ENCODE results near the gene EXD1. TPM values are rescaled to one million over a fixed set of nuclear protein-coding genes. Genes with fewer than 3 reads are reported as not detected.
A peak's percentile ranks its signal among the peaks of the same experiment; 100 is the strongest.
"Not testable (repeated sequence)": the region's sequence is repeated elsewhere in the genome, so short reads cannot be mapped to it uniquely, and the experiment has no call there.

The EXD1 gene, protein sequence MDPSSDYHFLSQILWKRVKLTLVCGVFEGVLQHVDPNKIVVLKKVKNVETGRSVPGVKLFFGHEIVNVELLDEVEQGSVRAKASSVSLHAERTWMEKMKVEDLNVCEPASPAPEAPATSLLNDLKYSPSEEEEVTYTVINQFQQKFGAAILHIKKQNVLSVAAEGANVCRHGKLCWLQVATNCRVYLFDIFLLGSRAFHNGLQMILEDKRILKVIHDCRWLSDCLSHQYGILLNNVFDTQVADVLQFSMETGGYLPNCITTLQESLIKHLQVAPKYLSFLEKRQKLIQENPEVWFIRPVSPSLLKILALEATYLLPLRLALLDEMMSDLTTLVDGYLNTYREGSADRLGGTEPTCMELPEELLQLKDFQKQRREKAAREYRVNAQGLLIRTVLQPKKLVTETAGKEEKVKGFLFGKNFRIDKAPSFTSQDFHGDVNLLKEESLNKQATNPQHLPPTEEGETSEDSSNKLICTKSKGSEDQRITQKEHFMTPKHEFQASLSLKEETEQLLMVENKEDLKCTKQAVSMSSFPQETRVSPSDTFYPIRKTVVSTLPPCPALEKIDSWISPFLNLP
- under 1 TPM in 1 of 4 donors, not detected in 3; 0.10 TPM for polyA plus RNA-seq (ENCODE audit: insufficient read length in 4 of 4)

DNA sequence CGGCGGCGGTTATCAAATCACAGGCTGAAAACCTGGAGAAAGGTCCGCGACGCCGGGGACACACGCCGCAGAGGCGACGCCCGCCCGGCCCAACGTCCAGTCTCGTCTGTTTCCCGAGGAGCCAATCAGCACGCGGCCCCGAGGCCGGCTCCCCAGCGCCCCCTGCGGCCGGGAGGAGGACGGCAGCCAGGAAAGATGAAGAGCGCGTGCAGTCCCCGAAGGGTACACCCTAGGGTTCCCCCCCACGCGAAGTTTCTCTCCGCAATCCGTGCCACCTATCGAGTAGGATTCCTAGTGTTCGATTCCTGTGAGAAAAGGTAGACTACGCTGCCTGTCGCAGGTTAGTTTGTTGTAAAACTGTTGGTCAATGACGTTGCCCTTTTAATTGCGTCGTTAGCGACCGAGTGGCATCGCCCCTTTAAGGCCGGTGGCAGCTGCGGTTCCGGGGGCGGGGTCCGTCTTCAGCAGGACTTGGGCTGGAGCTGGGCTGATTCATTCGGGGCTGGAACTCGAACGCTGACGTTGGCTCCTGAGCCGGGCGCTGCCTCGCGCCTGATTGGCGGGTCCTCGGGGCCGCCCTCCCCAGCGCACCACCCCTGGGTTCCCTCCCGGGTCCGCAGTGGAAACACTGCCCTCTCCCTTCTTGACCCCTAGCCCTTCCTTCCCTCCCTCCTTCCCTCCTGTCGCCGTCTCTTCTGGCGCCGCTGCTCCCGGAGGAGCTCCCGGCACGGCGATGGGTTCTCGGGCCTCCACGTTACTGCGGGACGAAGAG lies at the start of gene EXD1, which contains the start of gene CHP1:
Gene EXD1 (minus strand): TSS at position 108 of the 772 bp plus-strand sequence. CDS start 4,182 bp downstream, outside the sequence.
Gene CHP1 (plus strand): TSS at position 619 of the 772 bp plus-strand sequence. CDS start 115 bp downstream, at position 734.
- peak; percentile 90 to 95 (median 91) for DNase-seq (ENCODE audit: low read depth in 4 of 4, low spot score in 3 of 4)

DNA sequence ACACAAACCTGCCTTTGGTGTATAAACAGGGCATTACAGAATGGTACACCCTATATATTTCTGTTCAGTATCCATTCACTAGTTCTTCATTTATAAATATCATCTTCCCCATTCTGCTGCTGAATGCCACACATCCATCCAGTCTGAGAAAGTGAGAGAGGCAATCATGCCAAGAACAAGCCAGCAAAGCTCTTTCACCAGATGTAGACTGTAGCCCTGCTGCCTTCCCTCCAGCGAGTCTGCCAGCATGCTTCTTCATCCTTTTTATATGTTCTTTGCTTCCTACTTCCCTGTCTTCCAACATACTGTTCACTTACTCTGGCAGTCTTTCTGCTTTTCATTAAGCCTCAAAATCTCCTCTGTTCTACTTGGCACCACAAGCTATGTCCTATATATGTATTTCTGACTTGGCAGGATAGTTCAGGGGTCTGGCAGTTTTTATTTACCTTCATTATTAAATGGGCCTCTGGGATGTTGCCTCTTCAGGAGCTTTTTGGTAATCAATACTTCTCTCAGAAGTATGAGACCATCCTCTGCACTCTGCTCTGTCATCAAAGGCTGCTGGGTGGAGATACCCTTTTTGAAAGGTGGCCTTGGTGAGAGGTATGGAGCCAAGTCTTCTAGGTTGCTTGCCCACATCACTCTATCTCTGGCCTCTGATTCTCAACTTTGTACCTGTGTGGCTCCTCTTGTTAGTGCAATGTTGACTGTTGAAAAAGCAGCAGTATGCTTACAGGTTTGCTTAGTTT lies 49.2 kb upstream of the EXD1 start:
- DNase-seq (ENCODE audit: low read depth in 4 of 4, low spot score in 3 of 4): no peak

DNA sequence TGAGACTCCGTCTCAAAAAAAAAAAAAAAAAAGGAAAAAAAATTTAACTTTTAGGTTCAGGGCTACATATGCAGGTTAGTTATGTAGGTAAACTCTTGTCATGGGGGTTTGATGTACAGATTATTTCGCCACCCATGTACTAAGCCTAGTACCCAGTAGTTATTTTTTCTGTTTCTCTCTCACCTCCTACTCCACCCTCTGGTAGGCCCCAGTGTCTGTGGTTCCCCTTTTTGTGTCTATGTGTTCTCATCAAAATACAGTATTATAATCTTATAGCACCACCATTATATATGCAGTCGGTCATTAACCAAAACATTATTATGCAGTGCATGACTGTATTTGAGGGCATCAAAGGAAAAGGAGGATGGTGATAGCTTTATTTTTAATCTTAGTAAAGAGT lies 47.8 kb upstream of the EXD1 start:
- no peak for DNase-seq (ENCODE audit: low read depth in 4 of 4, low spot score in 3 of 4)

DNA sequence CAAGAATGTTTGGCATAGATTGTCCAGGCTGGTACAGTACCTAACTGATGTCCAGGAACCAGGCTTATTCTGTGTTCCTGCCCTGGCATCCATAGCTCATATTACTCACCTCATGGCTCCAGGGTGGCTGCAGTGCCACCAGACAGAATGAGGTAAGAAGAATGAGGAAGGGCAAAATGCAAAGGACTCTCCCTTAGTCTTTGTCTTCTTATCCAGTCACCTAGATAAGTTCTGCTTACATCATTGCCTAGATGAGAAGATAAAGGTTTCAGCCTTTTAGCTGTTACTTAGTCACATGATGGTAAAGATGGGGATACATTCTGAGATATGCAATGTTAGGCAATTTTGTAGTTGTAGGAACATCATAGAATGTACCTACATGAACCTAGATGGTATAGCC lies 46.3 kb upstream of the EXD1 start:
- no peak for DNase-seq (ENCODE audit: low read depth in 4 of 4, low spot score in 3 of 4)

DNA sequence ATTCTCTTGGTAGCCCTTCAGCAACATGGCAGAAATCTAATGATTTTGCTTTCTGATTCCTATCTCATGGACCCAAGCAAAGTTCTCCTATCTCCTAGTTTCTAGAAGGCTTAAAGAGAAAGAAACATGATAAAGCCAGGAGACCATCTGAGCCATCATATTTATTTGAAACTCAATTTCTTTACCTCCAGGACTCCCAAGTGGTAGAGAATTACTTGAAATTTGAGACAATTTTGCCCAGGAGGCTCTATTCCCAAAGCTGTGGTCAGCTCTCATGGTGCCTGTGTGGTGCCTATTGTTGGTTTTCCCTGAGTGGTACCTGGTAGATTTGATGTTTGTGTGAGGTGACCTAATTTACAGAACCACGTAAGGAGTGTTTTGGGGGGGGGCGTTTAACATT lies 39.3 kb upstream of the EXD1 start:
- DNase-seq (ENCODE audit: low read depth in 4 of 4, low spot score in 3 of 4): no peak

DNA sequence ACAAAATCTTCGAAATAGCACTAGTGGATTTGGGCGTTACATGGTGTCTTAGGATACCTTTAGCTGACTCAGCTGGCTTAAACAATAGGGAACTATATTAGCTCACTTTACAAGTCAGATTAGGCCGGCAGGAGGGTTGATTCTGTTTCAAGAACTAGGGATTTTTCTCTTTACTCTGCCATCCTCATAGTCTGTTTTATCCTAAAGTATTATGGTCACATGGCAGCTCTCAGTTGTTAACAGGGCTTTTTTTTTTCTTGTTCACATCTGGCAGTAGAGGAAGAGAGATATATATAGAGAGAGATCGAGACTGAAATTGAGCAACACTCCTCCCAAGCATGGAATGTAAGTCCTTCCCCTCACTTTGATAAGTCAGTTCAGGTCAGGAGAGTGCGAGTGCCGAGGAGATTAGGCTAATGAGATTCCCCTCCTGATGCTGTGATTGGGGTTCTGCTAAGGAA lies 33.4 kb upstream of the EXD1 start:
- DNase-seq (ENCODE audit: low read depth in 4 of 4, low spot score in 3 of 4): no peak

DNA sequence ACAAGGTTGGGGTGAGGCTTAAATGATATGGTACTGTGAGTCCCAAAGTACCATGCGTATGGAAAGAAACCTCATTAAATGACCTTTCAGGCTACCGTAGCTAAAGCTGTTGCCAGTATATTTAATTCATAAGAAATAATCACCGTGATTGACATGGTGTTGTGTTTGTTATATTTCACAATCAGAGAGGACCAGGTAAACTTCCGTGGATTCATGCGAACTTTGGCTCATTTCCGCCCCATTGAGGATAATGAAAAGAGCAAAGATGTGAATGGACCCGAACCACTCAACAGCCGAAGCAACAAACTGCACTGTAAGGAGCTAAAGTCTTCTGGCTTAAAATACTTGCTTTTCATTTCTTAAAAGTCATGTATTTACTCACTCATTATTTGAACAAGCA lies 32.0 kb upstream of the EXD1 start:
- no peak for DNase-seq (ENCODE audit: low read depth in 4 of 4, low spot score in 3 of 4)

DNA sequence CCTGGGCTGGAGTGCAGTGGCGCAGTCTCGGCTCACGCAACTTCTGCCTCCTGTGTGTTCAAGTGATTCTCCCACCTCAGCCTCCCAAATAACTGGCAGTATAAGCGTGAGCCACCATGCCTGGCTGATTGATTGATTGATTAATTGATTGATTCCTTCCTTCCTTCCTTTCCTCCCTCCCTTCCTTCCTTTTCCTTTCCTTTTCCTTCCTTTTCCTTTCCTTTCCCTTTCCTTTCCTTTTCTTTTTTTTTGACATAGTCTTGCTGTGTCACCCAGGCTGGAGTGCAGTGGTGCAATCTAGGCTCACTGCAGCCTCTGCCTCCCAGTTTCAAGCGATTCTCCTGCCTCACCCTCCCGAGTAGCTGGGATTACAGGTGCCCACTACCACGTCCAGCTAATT lies 30.4 kb upstream of the EXD1 start:
- DNase-seq (ENCODE audit: low read depth in 4 of 4, low spot score in 3 of 4): not testable (repeated sequence)

DNA sequence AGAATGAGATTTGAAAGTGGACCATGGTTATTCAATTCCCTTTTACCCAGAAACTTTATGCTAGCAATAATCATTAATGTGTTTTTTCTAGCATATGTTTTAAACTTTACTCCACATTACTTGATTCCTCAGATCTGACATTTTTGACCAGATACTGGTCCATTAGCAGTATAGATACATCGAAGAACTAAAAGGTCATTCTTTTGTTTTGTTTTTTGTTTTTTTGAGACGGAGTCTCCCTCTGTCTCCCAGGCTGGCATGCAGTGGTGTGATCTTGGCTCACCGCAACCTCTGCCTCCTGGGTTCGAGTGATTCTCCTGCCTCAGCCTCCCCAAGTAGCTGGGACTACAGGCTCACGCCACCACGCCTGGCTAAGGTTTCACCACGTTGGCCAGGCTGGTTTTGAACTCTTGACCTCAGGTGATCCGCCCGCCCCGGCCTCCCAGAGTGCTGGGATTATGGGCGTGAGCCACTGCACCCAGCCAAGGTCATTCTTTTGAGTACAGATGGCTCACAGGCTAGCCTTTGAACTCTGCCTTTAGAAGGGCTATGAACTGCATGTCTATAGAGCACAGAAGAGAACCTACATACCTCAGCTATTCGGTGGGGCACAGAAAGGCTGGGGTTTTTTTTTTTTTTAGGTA lies 29.1 kb upstream of the EXD1 start:
- no peak for DNase-seq (ENCODE audit: low read depth in 4 of 4, low spot score in 3 of 4)

DNA sequence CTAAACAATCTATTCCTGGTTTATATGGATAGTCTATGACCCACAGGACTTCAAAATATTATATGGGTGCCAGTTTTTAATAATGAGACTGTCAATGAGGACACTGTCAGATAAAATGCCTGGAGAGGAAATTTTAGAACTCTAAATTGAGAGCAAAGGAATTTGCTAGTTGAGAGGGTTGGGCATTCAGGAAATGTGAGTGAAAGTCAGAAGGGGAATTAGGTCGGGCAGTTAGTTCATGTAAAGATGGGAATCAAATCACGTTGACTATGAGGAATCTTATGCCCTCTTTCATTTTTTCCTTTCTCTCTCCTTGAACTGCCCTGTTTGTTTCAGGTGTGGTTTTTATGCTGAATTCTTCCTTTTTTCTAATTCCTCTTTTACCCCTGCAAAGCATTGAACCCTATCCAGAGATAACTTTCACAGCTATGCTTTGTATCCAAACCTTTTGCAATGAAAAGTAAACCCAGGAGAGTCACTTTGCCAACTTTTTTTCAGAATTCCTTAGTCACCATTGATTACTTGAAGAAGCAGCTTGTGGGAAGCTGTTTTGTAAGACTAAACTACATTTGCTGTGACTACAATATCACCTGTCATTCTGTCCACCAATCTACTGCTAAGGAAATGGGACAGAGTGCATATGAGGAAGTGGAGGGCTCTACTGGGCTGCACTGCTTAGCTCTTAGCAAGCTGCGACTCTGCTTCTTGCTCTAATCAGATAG lies 28.4 kb upstream of the EXD1 start:
- DNase-seq (ENCODE audit: low read depth in 4 of 4, low spot score in 3 of 4): no peak

DNA sequence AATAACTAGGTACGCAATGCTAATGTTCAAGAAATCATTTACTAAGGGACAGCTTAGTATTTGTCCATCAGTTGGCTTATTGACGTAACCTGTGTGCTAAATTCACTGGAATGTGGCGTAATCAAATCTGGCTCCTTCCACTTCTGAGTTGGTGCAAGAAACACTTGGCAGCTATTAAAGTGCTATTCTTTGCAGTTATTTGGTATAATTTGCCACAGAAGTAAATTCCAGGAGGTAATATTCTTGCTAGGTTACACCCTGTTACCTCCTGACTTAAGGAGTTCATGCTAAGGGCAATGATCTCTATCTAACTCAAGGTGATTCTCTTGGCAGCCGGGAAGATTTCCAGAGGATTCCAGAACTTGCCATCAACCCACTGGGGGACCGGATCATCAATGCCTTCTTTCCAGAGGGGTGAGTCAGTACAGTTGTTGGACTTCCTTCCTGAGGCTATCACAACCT lies 26.1 kb upstream of the EXD1 start:
- DNase-seq (ENCODE audit: low read depth in 4 of 4, low spot score in 3 of 4): no peak

DNA sequence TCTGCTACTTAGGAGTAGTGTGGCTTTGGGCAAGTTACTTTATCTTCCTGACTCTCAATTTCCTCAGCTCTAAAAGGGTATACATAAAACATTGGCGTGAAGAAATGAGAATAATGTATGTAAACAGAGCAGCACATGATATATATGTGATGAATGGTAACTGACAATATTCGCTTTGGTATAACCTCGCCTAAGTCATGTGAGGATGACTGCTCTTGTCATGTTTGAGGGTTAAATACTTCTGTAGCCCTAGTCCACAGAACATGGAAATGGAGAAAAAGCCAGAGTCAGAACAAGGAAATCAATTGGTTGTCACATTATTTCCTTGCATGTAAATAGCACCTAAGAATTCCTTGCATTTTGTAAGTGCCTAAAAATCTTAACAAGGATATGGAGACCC lies 25.5 kb upstream of the EXD1 start:
- no peak for DNase-seq (ENCODE audit: low read depth in 4 of 4, low spot score in 3 of 4)

DNA sequence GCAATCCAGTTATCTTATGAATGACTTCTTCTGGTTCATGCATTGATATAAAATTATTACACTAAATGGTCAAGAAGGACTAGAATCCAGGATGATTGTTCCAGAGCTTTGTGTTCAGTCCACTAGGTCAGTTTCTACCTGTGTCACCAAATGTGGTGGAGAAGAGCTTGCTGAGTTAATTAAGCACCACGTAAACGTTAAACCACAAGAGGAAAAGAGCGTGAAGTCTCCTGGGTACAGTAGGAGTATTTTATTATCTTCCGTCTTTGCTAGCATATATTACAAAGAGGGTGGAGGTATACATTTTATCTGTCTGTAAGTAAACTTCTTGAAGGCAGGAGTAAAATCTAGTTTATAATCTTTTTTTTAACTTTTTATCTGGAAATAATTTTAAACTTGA lies 24.0 kb upstream of the EXD1 start:
- no peak for DNase-seq (ENCODE audit: low read depth in 4 of 4, low spot score in 3 of 4)

DNA sequence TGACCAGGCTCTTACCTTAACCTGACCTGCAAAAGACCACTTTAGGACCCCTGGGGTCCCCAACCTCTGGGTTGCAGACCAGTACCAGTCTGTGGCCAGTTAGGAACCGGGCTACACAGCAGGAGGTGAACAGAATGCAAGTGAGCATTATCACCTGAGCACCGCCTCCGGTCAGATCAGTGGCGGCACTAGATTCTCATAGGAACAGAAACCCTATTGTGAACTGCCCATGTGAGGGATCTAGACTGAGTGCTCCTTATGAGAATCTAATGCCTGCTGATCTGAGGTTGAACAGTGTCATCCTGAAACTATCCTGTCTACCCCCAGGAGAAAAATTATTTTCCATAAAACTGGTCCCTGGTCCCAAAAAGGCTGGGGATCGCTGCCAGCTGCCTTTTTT lies 20.9 kb upstream of the EXD1 start:
- no peak for DNase-seq (ENCODE audit: low read depth in 4 of 4, low spot score in 3 of 4)

DNA sequence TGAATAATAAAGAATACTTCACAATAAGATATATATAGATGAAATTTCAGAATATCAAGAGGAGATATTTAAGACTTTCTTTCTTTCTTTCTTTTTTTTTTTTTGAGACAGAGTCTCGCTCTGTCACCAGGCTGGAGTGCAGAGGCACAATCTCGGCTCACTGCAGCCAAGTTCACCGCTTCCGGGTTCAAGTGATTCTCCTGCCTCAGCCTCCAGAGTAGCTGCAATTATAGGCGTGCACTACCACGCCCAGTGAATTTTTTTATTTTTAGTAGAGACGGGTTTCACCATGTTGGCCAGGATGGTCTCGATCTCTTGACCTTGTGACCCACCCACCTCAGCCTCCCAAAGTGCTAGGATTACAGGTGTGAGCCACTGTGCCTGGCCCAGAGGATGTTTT lies 20.2 kb upstream of the EXD1 start:
- not testable (repeated sequence) for DNase-seq (ENCODE audit: low read depth in 4 of 4, low spot score in 3 of 4)

DNA sequence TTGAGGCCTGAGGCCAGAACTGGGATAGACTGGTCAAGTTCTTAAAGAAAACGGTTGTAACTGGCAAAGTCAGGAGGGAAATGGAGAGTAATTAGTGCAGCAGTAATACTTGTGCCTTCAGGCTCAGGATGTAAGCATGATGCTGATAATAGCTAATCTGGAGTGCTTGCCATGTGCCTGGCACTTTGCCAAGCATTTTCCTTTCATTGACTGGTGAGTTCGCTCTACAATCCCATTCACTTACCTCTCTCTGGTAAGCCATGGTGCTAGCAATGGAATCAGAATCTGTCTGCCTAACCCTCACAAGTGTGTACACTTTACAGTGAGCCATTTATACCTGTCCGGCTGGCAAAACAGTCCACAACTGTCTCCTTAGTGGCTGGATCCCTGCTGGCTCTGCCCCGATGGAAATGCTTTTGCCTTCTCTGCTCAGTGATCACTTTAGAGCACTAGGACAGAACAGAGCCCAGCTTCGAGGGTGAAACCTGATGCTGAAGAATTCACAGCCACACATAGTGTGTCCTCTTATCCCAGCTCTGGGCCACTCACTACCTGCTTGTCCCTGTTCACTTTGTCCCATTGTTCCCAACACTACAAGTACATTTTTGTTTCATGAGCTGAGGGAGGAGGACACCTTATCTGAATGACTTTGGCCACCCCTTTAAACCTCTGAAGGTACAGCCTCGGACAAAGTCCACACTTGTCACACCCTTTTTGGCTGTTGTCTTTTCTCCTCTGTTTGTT lies 10.8 kb upstream of the EXD1 start:
- DNase-seq (ENCODE audit: low read depth in 4 of 4, low spot score in 3 of 4): peak in 3 of 4 donors; percentile 10 to 43 (median 30)

DNA sequence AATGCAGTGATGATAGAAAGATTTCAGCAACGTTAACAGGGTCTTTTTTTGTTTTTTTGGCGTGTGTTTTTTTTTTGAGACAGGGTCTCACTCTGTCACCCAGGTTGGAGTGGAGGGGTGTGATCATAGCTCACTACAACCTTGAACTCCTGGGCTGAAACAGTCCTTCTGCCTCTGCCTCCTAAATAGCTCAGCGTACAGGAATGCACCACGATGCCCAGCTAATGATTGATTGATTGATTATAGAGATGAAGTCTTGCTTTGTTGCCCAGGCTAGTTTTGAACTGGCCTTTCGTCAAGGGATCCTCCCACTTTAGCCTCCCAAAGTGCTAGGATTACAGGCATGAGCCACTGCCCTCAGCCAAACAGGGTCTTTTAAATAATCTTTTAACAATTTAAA lies 7.5 kb upstream of the EXD1 start:
- no peak for DNase-seq (ENCODE audit: low read depth in 4 of 4, low spot score in 3 of 4)

DNA sequence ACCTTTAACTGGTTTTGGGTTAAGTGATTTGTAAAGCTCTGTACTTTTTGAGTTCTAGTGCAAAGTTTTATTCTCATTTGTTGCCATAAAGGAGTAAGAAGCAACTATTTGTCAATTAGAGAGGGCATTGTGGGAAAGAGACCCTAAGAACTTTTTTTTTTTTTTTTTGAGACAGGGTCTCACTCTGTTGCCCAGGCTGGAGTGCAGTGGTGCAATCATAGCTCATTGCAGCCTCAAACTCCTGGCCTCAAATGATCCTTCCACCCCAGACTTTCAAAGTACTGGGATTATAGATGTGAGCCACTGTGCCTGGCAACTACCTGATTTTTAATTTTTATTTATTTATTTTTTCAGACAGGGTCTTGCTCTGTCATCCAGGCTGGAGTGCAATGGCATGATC lies 5.4 kb upstream of the EXD1 start:
- no peak for DNase-seq (ENCODE audit: low read depth in 4 of 4, low spot score in 3 of 4)

DNA sequence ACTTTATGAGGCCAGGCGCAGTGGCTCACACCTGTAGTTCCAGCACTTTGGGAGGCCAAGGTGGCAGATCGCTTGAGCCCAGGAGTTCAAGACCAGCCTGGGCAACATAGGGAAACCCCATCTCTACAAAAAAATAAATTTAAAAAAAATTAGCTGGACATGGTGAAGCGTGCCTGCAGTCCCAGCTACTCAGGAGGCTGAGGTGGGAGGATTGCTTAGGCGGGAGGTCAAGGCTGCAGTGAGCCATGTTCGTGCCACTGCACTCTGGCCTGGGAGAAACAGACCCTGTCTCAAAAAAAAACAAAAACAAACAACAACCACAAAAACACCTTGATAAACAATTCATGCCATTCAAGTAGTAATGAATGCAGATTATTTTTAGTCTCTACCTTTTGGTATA lies 4.7 kb upstream of the EXD1 start:
- not testable (repeated sequence) for DNase-seq (ENCODE audit: low read depth in 4 of 4, low spot score in 3 of 4)

Data from right renal pelvis (tissue), 4 donors.